IMR-90 (cell line): ENCODE data around the gene MYO7B. TPM values are rescaled to one million over a fixed set of nuclear protein-coding genes. Genes with fewer than 3 reads are reported as not detected.

ENCODE experiments used
- ATAC-seq: fragments of 200-7000 bp; cut with Tn5 transposase; 2 replicates; pipeline ENCODE4 v1.9.1; 2020; ENCODE audit warnings: low read depth, mild to moderate bottlenecking, moderate library complexity
- BruUV-seq: library from RNA; stranded (reverse); fragments of 400-500 nt; replicated peaks from 2 replicates; lab custom pipeline; 2021; lab: Mats Ljungman, UMichigan
- CTCF ChIA-PET: fragments of 300-600 bp; formaldehyde crosslinking; extraction: SDS; loops from one replicate; lab custom pipeline; 2021; ENCODE audit warnings: antibody characterized with exemption; lab: Yijun Ruan, JAX
- POLR2A ChIA-PET: fragments of 300-600 bp; sonication (Branson Sonifier 250); formaldehyde crosslinking; loops from one replicate; lab custom pipeline; 2022; ENCODE audit warnings: antibody characterized with exemption; ENCODE audit not compliant: unreplicated experiment; lab: Charles Lee
- DNase-seq: peaks from one replicate; pipeline ENCODE4 v3.0.0; 2013
- H2AFZ ChIP-seq: replicated peaks from 2 replicates; pipeline ENCODE3; 2013; ENCODE audit warnings: low read length, mild to moderate bottlenecking; ENCODE audit not compliant: poor library complexity
- H2AK5ac ChIP-seq: 2 replicates; pipeline ENCODE4 v1.6.1; 2013; ENCODE audit warnings: low read depth, low read length, inconsistent platforms
- H2AK9ac ChIP-seq: replicated peaks from 2 replicates; pipeline ENCODE3; 2013; ENCODE audit warnings: mild to moderate bottlenecking, low read depth, low read length, moderate library complexity; ENCODE audit not compliant: poor library complexity
- H2BK120ac ChIP-seq: 2 replicates; pipeline ENCODE4 v1.6.1; 2013; ENCODE audit warnings: low read depth, low read length, inconsistent platforms
- H2BK15ac ChIP-seq: 3 replicates; pipeline ENCODE4 v1.6.1; 2013; ENCODE audit warnings: low read depth, low read length, inconsistent platforms
- H2BK20ac ChIP-seq: 2 replicates; pipeline ENCODE4 v1.6.1; 2013; ENCODE audit warnings: low read depth, mild to moderate bottlenecking, inconsistent platforms, low read length, moderate library complexity
- H2BK5ac ChIP-seq: 2 replicates; pipeline ENCODE4 v1.6.1; 2013; ENCODE audit warnings: mild to moderate bottlenecking, low read depth, low read length, inconsistent platforms; ENCODE audit not compliant: poor library complexity, severe bottlenecking
- H3K14ac ChIP-seq: replicated peaks from 2 replicates; pipeline ENCODE4 v1.6.1; 2013; ENCODE audit warnings: low read depth, low read length, inconsistent platforms
- H3K18ac ChIP-seq: 2 replicates; pipeline ENCODE4 v1.6.1; 2013; ENCODE audit warnings: low read depth, low read length, control low read depth
- H3K23ac ChIP-seq: 2 replicates; pipeline ENCODE4 v1.6.1; 2013; ENCODE audit warnings: low read depth, low read length, inconsistent platforms
- H3K27ac ChIP-seq: 2 replicates; pipeline ENCODE4 v1.5.1; 2013; ENCODE audit warnings: mild to moderate bottlenecking, control low read depth, low read length; ENCODE audit not compliant: insufficient read depth
- H3K27me3 ChIP-seq: 2 replicates; pipeline ENCODE4 v1.6.1; 2013; ENCODE audit warnings: low read length; ENCODE audit not compliant: control insufficient read depth, insufficient read depth
- H3K36me3 ChIP-seq: 2 replicates; pipeline ENCODE4 v1.6.1; 2013; ENCODE audit warnings: low read length, mixed read lengths; ENCODE audit not compliant: control insufficient read depth, insufficient read depth
- H3K4ac ChIP-seq: 2 replicates; pipeline ENCODE4 v1.6.1; 2013; ENCODE audit warnings: low read depth, low read length, inconsistent platforms
- H3K4me1 ChIP-seq: 2 replicates; pipeline ENCODE4 v1.6.1; 2013; ENCODE audit warnings: low read length, mixed read lengths; ENCODE audit not compliant: control insufficient read depth, insufficient read depth
- H3K4me2 ChIP-seq: 2 replicates; pipeline ENCODE4 v1.6.1; 2013; ENCODE audit warnings: low read depth, mild to moderate bottlenecking, control low read depth, low read length, moderate library complexity
- H3K4me3 ChIP-seq: 2 replicates; pipeline ENCODE4 v1.5.1; 2013; ENCODE audit warnings: low read depth, mild to moderate bottlenecking, control low read depth, low read length, moderate library complexity; ENCODE audit not compliant: insufficient read depth
- H3K56ac ChIP-seq: 2 replicates; pipeline ENCODE4 v1.6.1; 2013; ENCODE audit warnings: low read length, inconsistent platforms; ENCODE audit not compliant: insufficient read depth; ENCODE audit errors: extremely low read depth
- H3K79me1 ChIP-seq, 2 experiments: 2 replicates each; pipeline ENCODE4 v1.6.1; 2013; ENCODE audit warnings: low read length in 2 of 2, inconsistent platforms in 1 of 2, low read depth in 1 of 2
- H3K9ac ChIP-seq: 2 replicates; pipeline ENCODE4 v1.6.1; 2013; ENCODE audit warnings: low read depth, low read length, control low read depth
- H3K9me1 ChIP-seq: 2 replicates; pipeline ENCODE4 v1.6.1; 2013; ENCODE audit warnings: low read length, inconsistent platforms; ENCODE audit not compliant: insufficient read depth
- H3K9me3 ChIP-seq: 2 replicates; pipeline ENCODE4 v1.6.1; 2013; ENCODE audit warnings: low read length; ENCODE audit not compliant: control insufficient read depth, insufficient read depth
- H4K20me1 ChIP-seq: 2 replicates; pipeline ENCODE4 v1.6.1; 2013; ENCODE audit warnings: low read length, inconsistent platforms; ENCODE audit not compliant: insufficient read depth
- H4K5ac ChIP-seq: 2 replicates; pipeline ENCODE4 v1.6.1; 2013; ENCODE audit warnings: mild to moderate bottlenecking, low read depth, low read length, control low read depth
- H4K8ac ChIP-seq, 2 experiments: 2 replicates each; pipeline ENCODE4 v1.6.1; 2013; ENCODE audit warnings: low read depth in 2 of 2, low read length in 2 of 2, control low read depth in 1 of 2, inconsistent platforms in 1 of 2
- H4K91ac ChIP-seq: 2 replicates; pipeline ENCODE4 v1.6.1; 2013; ENCODE audit warnings: low read depth, low read length, inconsistent platforms; ENCODE audit not compliant: insufficient read depth
- BHLHE40 ChIP-seq: fragments of 150-350 bp; IDR thresholded peaks from 2 replicates; pipeline ENCODE4 v1.6.1; 2016; ENCODE audit warnings: mild to moderate bottlenecking, low read depth, low read length
- CEBPB ChIP-seq: IDR thresholded peaks from 2 replicates; pipeline ENCODE4 v1.6.1; 2012; ENCODE audit warnings: low read depth, low read length, improper control_type of control experiment
- CHD1 ChIP-seq: IDR thresholded peaks from 2 replicates; pipeline ENCODE4 v1.6.1; 2012; ENCODE audit warnings: low read depth, low read length, improper control_type of control experiment
- CTCF ChIP-seq: conservative IDR thresholded peaks from 2 replicates; pipeline ENCODE4 v1.5.1; 2012; ENCODE audit warnings: mild to moderate bottlenecking, low read depth, low read length, improper control_type of control experiment
- ELK1 ChIP-seq: fragments of 150-350 bp; IDR thresholded peaks from 2 replicates; pipeline ENCODE4 v1.6.1; 2016; ENCODE audit warnings: low read depth, mild to moderate bottlenecking, low read length, moderate library complexity, borderline replicate concordance
- FOS ChIP-seq: fragments of 150-350 bp; IDR thresholded peaks from 2 replicates; pipeline ENCODE4 v1.6.1; 2016; ENCODE audit warnings: low read depth, low read length
- MAFK ChIP-seq: IDR thresholded peaks from 2 replicates; pipeline ENCODE4 v1.6.1; 2012; ENCODE audit warnings: low read depth, low read length, improper control_type of control experiment
- MAZ ChIP-seq: IDR thresholded peaks from 2 replicates; pipeline ENCODE4 v1.6.1; 2012; ENCODE audit warnings: low read depth, mild to moderate bottlenecking, low read length, improper control_type of control experiment, moderate library complexity, borderline replicate concordance
- MXI1 ChIP-seq: IDR thresholded peaks from 2 replicates; pipeline ENCODE4 v1.6.1; 2012; ENCODE audit warnings: low read depth, mild to moderate bottlenecking, low read length, moderate library complexity, borderline replicate concordance
- NFE2L2 ChIP-seq: fragments of 150-350 bp; IDR thresholded peaks from 2 replicates; pipeline ENCODE4 v1.6.1; 2016; ENCODE audit warnings: low read depth, mild to moderate bottlenecking, low read length
- POLR2A ChIP-seq: IDR thresholded peaks from 2 replicates; pipeline ENCODE4 v1.6.1; 2012; ENCODE audit warnings: mild to moderate bottlenecking, low read depth, low read length
- RAD21 ChIP-seq: IDR thresholded peaks from 2 replicates; pipeline ENCODE4 v1.6.1; 2012; ENCODE audit warnings: low read length, improper control_type of control experiment
- RCOR1 ChIP-seq: IDR thresholded peaks from 2 replicates; pipeline ENCODE4 v1.6.1; 2012; ENCODE audit warnings: mild to moderate bottlenecking, low read length, improper control_type of control experiment; ENCODE audit not compliant: insufficient replicate concordance
- RFX5 ChIP-seq: IDR thresholded peaks from 2 replicates; pipeline ENCODE4 v1.8.0; 2012; ENCODE audit warnings: low read depth, mild to moderate bottlenecking, low read length, moderate library complexity
- SMC3 ChIP-seq: fragments of 150-350 bp; IDR thresholded peaks from 2 replicates; pipeline ENCODE4 v1.6.1; 2016; ENCODE audit warnings: low read depth, mild to moderate bottlenecking, antibody characterized with exemption, low read length, moderate library complexity
- USF2 ChIP-seq: fragments of 150-350 bp; IDR thresholded peaks from 2 replicates; pipeline ENCODE4 v1.6.1; 2017; ENCODE audit warnings: mild to moderate bottlenecking, antibody characterized with exemption, low read length, low read depth
- WGBS, 2 experiments: methylation state at CpG; one replicate each; pipeline versions ENCODE4 v1.1.5 to v1.1.7; 2013; ENCODE audit warnings: missing lambda C conversion rate in 2 of 2; ENCODE audit not compliant: insufficient read length in 1 of 2; ENCODE audit errors: extremely low coverage in 2 of 2; 5-methylcytosine and 5-hydroxymethylcytosine counted together
- dilution Hi-C: fragments of 300-500 bp; cut with HindIII; formaldehyde crosslinking; loops from one replicate; pipeline ENCODE4 v1.14.3; 2018; ENCODE audit warnings: low sequenced_read_pairs; ENCODE audit not compliant: unreplicated experiment
- in situ Hi-C: fragments of 300-500 bp; cut with MboI; formaldehyde crosslinking; loops from 3 replicates; pipeline ENCODE4 v1.14.3; 2019; ENCODE audit warnings: low sequenced_read_pairs, inconsistent platforms, mixed read lengths
- intact Hi-C: fragments of 100-400 bp; cut with micrococcal nuclease; formaldehyde crosslinking; loops from 2 replicates; pipeline ENCODE4 v1.10.0; 2022
- polyA plus RNA-seq, 3 experiments: library from polyadenylated mRNA; depleted of rRNA; stranded (reverse); fragments of >200 nt; gene quantifications; 2 replicates each; pipeline ENCODE4 v1.2.3, GENCODE V29; 2012; ENCODE audit warnings: low replicate concordance in 1 of 3
- total RNA-seq: library from RNA; depleted of rRNA; stranded (reverse); fragments of >200 nt; gene quantifications from 2 replicates; pipeline ENCODE4 v1.2.3, GENCODE V29; 2012

Gene MYO7B
- total and polyA plus RNA-seq, 2 of the 4 experiments (the other 2 are of a cell fraction): 0.18 to 0.46 TPM

GRCh38 chr2:127586136-127586535 lies 50.7 kb downstream of the MYO7B start:
- no peak overlapping the region for H4K5ac ChIP-seq
- H2BK15ac ChIP-seq: no peak overlapping the region
- no peaks in the 10 kb centered on the region for H3K4me1 ChIP-seq
- no peak overlapping the region for H3K4me3 ChIP-seq
- no TSS peak for BruUV-seq
- no peak overlapping the region for H2AK5ac ChIP-seq
- no peak overlapping the region for H3K14ac ChIP-seq
- H3K9me1 ChIP-seq: no peaks in the 10 kb centered on the region
- H4K91ac ChIP-seq: no peak overlapping the region
- no peak overlapping the region for H3K56ac ChIP-seq
- DNase-seq (no peak), ATAC-seq (no peak)
- no peak overlapping the region for H3K4ac ChIP-seq
- H3K18ac ChIP-seq: no peak overlapping the region
- dilution Hi-C loops (no loop called here), in situ Hi-C loops (no loop called here), intact Hi-C loops (no loop called here)
- no peak overlapping the region for H3K27ac ChIP-seq
- no peak overlapping the region for H2AFZ ChIP-seq
- ChIA-PET CTCF (no interaction called here), POLR2A (no interaction called here)
- H3K36me3 ChIP-seq: no peaks in the 10 kb centered on the region
- no peak overlapping the region for H4K8ac ChIP-seq
- H2AK9ac ChIP-seq: no peak overlapping the region
- TF ChIP-seq CEBPB (no peak), NFE2L2 (no peak), CHD1 (no peak), CTCF (no peak), RCOR1 (no peak), POLR2A (no peak), FOS (no peak), MAZ (no peak), BHLHE40 (no peak), RAD21 (no peak), SMC3 (no peak), ELK1 (no peak), RFX5 (no peak), MAFK (no peak), USF2 (no peak), MXI1 (no peak)
- H2BK20ac ChIP-seq: no peak overlapping the region
- H3K79me1 ChIP-seq: no peaks in the 10 kb centered on the region
- no peaks in the 10 kb centered on the region for H3K9me3 ChIP-seq
- no peak overlapping the region for H2BK120ac ChIP-seq
- H2BK5ac ChIP-seq: no peak overlapping the region
- H4K20me1 ChIP-seq: no peaks in the 10 kb centered on the region
- WGBS, 2 experiments: 57% methylated on average over 4 of the region's 6 CpGs; no CpG with 5 or more reads in 1 of the 2 experiments
- H3K4me2 ChIP-seq: no peak overlapping the region
- peaks cover 36% of the 10 kb centered on the region for H3K27me3 ChIP-seq
- no peak overlapping the region for H3K9ac ChIP-seq
- H3K23ac ChIP-seq: no peak overlapping the region
